H1 (cell line): ENCODE measurements around the gene ABI3. TPM values are rescaled to one million over a fixed set of nuclear protein-coding genes. Genes with fewer than 3 reads are reported as not detected.

Source experiments
- CTCF ChIA-PET: fragments of 300-600 bp; sonication (Branson Sonifier 250); formaldehyde crosslinking; loops from one replicate; lab custom pipeline; 2021; ENCODE audit not compliant: partially characterized antibody; lab: Charles Lee
- POLR2A ChIA-PET: fragments of 300-600 bp; sonication (Branson Sonifier 250); formaldehyde crosslinking; loops from one replicate; lab custom pipeline; 2021; ENCODE audit warnings: inconsistent platforms; ENCODE audit not compliant: partially characterized antibody; lab: Charles Lee
- DNase-seq, 2 experiments: peaks; one replicate each; pipeline versions ENCODE4 v3.0.0 to v3.0.0-alpha.2; 2010 to 2022; ENCODE audit warnings: low spot score in 2 of 2, low read depth in 1 of 2, mixed read lengths in 1 of 2
- FAIRE-seq: peaks from 2 replicates; lab custom pipeline; 2011; peaks lifted over from hg19 to GRCh38; lab: Jason Lieb, UNC
- H2AFZ ChIP-seq: 2 replicates; pipeline ENCODE4 v1.8.1; 2012; ENCODE audit warnings: low read length, inconsistent platforms
- H2AK5ac ChIP-seq: 2 replicates; pipeline ENCODE4 v1.6.1; 2013; ENCODE audit warnings: low read depth, low read length
- H2BK120ac ChIP-seq: replicated peaks from 2 replicates; pipeline ENCODE3; 2013; ENCODE audit warnings: low read depth, low read length, inconsistent platforms
- H2BK12ac ChIP-seq: 2 replicates; pipeline ENCODE4 v1.6.1; 2013; ENCODE audit warnings: low read depth, low read length
- H2BK15ac ChIP-seq: 2 replicates; pipeline ENCODE4 v1.6.1; 2013; ENCODE audit warnings: low read length
- H2BK20ac ChIP-seq: 2 replicates; pipeline ENCODE4 v1.6.1; 2013; ENCODE audit warnings: low read length
- H2BK5ac ChIP-seq: 2 replicates; pipeline ENCODE4 v1.6.1; 2013; ENCODE audit warnings: low read depth, low read length
- H3K14ac ChIP-seq: 2 replicates; pipeline ENCODE4 v1.6.1; 2013; ENCODE audit warnings: inconsistent platforms; ENCODE audit not compliant: insufficient read length
- H3K18ac ChIP-seq: 2 replicates; pipeline ENCODE4 v1.6.1; 2013; ENCODE audit warnings: low read length; ENCODE audit errors: extremely low read depth
- H3K23ac ChIP-seq: 2 replicates; pipeline ENCODE4 v1.6.1; 2013; ENCODE audit warnings: inconsistent platforms; ENCODE audit not compliant: insufficient read length
- H3K23me2 ChIP-seq: 2 replicates; pipeline ENCODE4 v1.6.1; 2013; ENCODE audit warnings: low read depth, low read length
- H3K27ac ChIP-seq: 2 replicates; pipeline ENCODE4 v1.6.1; 2011; ENCODE audit warnings: low read depth, low read length, inconsistent platforms
- H3K27me3 ChIP-seq, 4 experiments: replicated peaks in 1 of 4; 1 replicate in 1 of 4; 2 replicates in 3 of 4; pipeline versions ENCODE4 v1.6.1 to v1.8.1; 2011 to 2013; ENCODE audit warnings: low read length in 3 of 4, mild to moderate bottlenecking in 3 of 4, inconsistent platforms in 2 of 4, mixed read lengths in 2 of 4, moderate library complexity in 1 of 4; ENCODE audit not compliant: control insufficient read depth in 3 of 4, insufficient read depth in 3 of 4; ENCODE audit errors: extremely low read depth in 1 of 4
- H3K36me3 ChIP-seq, 4 experiments: 2 replicates each; pipeline versions ENCODE4 v1.6.1 to v1.8.1; 2011 to 2013; ENCODE audit warnings: mild to moderate bottlenecking in 4 of 4, low read length in 3 of 4, moderate library complexity in 2 of 4, control low read depth in 1 of 4, inconsistent platforms in 1 of 4; ENCODE audit not compliant: insufficient read depth in 4 of 4, control insufficient read depth in 2 of 4
- H3K4ac ChIP-seq: replicated peaks from 2 replicates; pipeline ENCODE3; 2013; ENCODE audit warnings: low read length, low read depth, mixed read lengths, inconsistent platforms; ENCODE audit not compliant: insufficient read length
- H3K4me1 ChIP-seq, 4 experiments: replicated peaks in 1 of 4; 1 replicate in 1 of 4; 2 replicates in 3 of 4; pipeline versions ENCODE4 v1.6.1 to v1.8.1; 2011 to 2013; ENCODE audit warnings: low read length in 3 of 4, inconsistent platforms in 2 of 4, mixed read lengths in 1 of 4; ENCODE audit not compliant: insufficient read depth in 4 of 4, control insufficient read depth in 3 of 4
- H3K4me2 ChIP-seq, 2 experiments: 2 replicates each; pipeline versions ENCODE4 v1.6.1 to v1.8.1; 2011 to 2013; ENCODE audit warnings: low read depth in 2 of 2, low read length in 2 of 2, control low read depth in 1 of 2, inconsistent platforms in 1 of 2, mild to moderate bottlenecking in 1 of 2; ENCODE audit not compliant: insufficient read depth in 1 of 2
- H3K4me3 ChIP-seq, 4 experiments: fragments of 200-600, 300-600 bp in 1 of 4; sonication (generic), shearing (Covaris generic), sonication (Bioruptor Twin) in 1 of 4; 2 replicates each; pipeline versions ENCODE4 v1.5.1 to v1.8.1; 2011 to 2016; ENCODE audit warnings: low read length in 4 of 4, low read depth in 3 of 4, control low read depth in 2 of 4, inconsistent platforms in 2 of 4, mild to moderate bottlenecking in 2 of 4, mixed read lengths in 1 of 4, moderate library complexity in 1 of 4; ENCODE audit not compliant: insufficient read depth in 2 of 4; ENCODE audit errors: extremely low read depth in 1 of 4
- H3K56ac ChIP-seq: replicated peaks from 2 replicates; pipeline ENCODE3; 2013; ENCODE audit warnings: low read depth, mild to moderate bottlenecking, mixed read lengths, low read length, inconsistent platforms; ENCODE audit not compliant: insufficient read length
- H3K79me1 ChIP-seq: 2 replicates; pipeline ENCODE4 v1.6.1; 2013; ENCODE audit warnings: low read depth, low read length, control low read depth
- H3K79me2 ChIP-seq, 2 experiments: 2 replicates each; pipeline versions ENCODE4 v1.6.1 to v1.8.1; 2012 to 2013; ENCODE audit warnings: low read length in 2 of 2, mild to moderate bottlenecking in 2 of 2, inconsistent platforms in 1 of 2; ENCODE audit not compliant: insufficient read depth in 2 of 2, control insufficient read depth in 1 of 2
- H3K9ac ChIP-seq, 4 experiments: replicated peaks in 1 of 4; 1 replicate in 1 of 4; 2 replicates in 3 of 4; pipeline versions ENCODE4 v1.6.1 to v1.8.1; 2011 to 2013; ENCODE audit warnings: low read depth in 3 of 4, low read length in 3 of 4, control low read depth in 2 of 4, mild to moderate bottlenecking in 2 of 4, moderate library complexity in 2 of 4, inconsistent platforms in 1 of 4; ENCODE audit errors: extremely low read depth in 1 of 4
- H3K9me3 ChIP-seq, 2 experiments: 2 replicates each; pipeline versions ENCODE4 v1.6.1 to v1.8.1; 2012 to 2013; ENCODE audit warnings: mild to moderate bottlenecking in 2 of 2, moderate library complexity in 2 of 2, control low read depth in 1 of 2, inconsistent platforms in 1 of 2, low read depth in 1 of 2, low read length in 1 of 2, mixed read lengths in 1 of 2; ENCODE audit not compliant: insufficient read depth in 2 of 2
- H4K20me1 ChIP-seq, 2 experiments: replicated peaks in 1 of 2; 2 replicates each; pipeline versions ENCODE3 to v1.8.1; 2011 to 2013; ENCODE audit warnings: inconsistent platforms in 2 of 2, low read length in 2 of 2, mild to moderate bottlenecking in 1 of 2; ENCODE audit not compliant: insufficient read depth in 2 of 2, control insufficient read depth in 1 of 2
- H4K5ac ChIP-seq: 2 replicates; pipeline ENCODE4 v1.6.1; 2013; ENCODE audit warnings: low read length, low read depth, mixed read lengths, inconsistent platforms; ENCODE audit not compliant: insufficient read length
- H4K8ac ChIP-seq: 2 replicates; pipeline ENCODE4 v1.8.0; 2013; ENCODE audit warnings: mild to moderate bottlenecking, moderate library complexity, low read length, inconsistent platforms; ENCODE audit not compliant: insufficient read depth; ENCODE audit errors: extremely low read depth
- H4K91ac ChIP-seq: replicated peaks from 2 replicates; pipeline ENCODE3; 2013; ENCODE audit warnings: low read length, mixed read lengths, inconsistent platforms; ENCODE audit not compliant: insufficient read length
- BCL11A ChIP-seq, 2 experiments: IDR thresholded peaks; one replicate each; pipeline ENCODE4 v1.6.1; 2011; ENCODE audit warnings: low read depth in 2 of 2, low read length in 2 of 2, mild to moderate bottlenecking in 2 of 2
- KDM1A ChIP-seq: fragments of 200-600, 300-600 bp; sonication (generic); IDR thresholded peaks from 2 replicates; pipeline ENCODE4 v1.7.1; 2016; ENCODE audit warnings: mild to moderate bottlenecking, low read length, borderline replicate concordance
- KDM4A ChIP-seq: IDR thresholded peaks from one replicate; pipeline ENCODE4 v1.7.1; 2012; ENCODE audit warnings: low read depth, mild to moderate bottlenecking, moderate library complexity, low read length, inconsistent platforms; ENCODE audit not compliant: severe bottlenecking
- NANOG ChIP-seq: IDR thresholded peaks from 2 replicates; pipeline ENCODE4 v1.6.1; 2011; ENCODE audit warnings: low read length, low read depth, mild to moderate bottlenecking, inconsistent platforms; ENCODE audit not compliant: insufficient read depth, poor library complexity, severe bottlenecking
- POLR2A ChIP-seq, 2 experiments: IDR thresholded peaks; 1 replicate in 1 of 2; 2 replicates in 1 of 2; pipeline ENCODE4 v1.6.1; 2011; ENCODE audit warnings: low read depth in 2 of 2, low read length in 2 of 2, mild to moderate bottlenecking in 2 of 2; ENCODE audit errors: control extremely low read depth in 1 of 2
- RNF2 ChIP-seq: fragments of 200-900, 300-1000 bp; sonication (generic); IDR thresholded peaks from 2 replicates; pipeline ENCODE4 v1.7.1; 2016; ENCODE audit warnings: borderline replicate concordance, low read depth, mild to moderate bottlenecking, antibody characterized with exemption, low read length; ENCODE audit not compliant: poor library complexity, severe bottlenecking; ENCODE audit errors: missing control alignments
- SP4 ChIP-seq: IDR thresholded peaks from 2 replicates; pipeline ENCODE4 v1.6.1; 2012; ENCODE audit warnings: low read length, inconsistent platforms
- SRF ChIP-seq: IDR thresholded peaks from 2 replicates; pipeline ENCODE4 v1.6.1; 2011; ENCODE audit warnings: mild to moderate bottlenecking, low read depth, low read length, moderate library complexity
- WGBS, 2 experiments: shearing (Covaris generic) in 1 of 2; methylation state at CpG; one replicate each; pipeline versions ENCODE4 v1.1.6 to v1.1.7; 2013 to 2015; ENCODE audit warnings: low lambda C conversion rate in 2 of 2, mixed read lengths in 2 of 2, inconsistent platforms in 1 of 2, low coverage in 1 of 2, missing lambda C conversion rate in 1 of 2; ENCODE audit not compliant: insufficient replicate concordance in 2 of 2, insufficient coverage in 1 of 2, insufficient read length in 1 of 2; ENCODE audit errors: extremely low coverage in 1 of 2, missing lambda C conversion rate in 1 of 2; 5-methylcytosine and 5-hydroxymethylcytosine counted together
- polyA plus RNA-seq, 7 experiments: library from polyadenylated mRNA; depleted of rRNA in 3 of 7; stranded (reverse) in 5 of 7; unstranded in 2 of 7; fragments of >200 nt in 5 of 7; fragments of 200-250 nt in 2 of 7; gene quantifications; 1 replicate in 5 of 7; 2 replicates in 1 of 7; 4 replicates in 1 of 7; pipeline versions ENCODE4 v1.2.1 to v1.2.3, GENCODE V29; 2011 to 2013; ENCODE audit warnings: missing spikeins in 2 of 7, mixed read lengths in 2 of 7
- total RNA-seq: library from RNA; stranded (reverse); fragmentation: NEBNext Ultra II Directional; extraction: Animal tissue kit (Norgen Biotek cat#: 25700); gene quantifications from 2 replicates; pipeline ENCODE4 v1.2.1, GENCODE V29; 2021
- TF ChIP-seq, protein P1 (sequence below): IDR thresholded peaks from 2 replicates; pipeline ENCODE4 v1.6.1; 2012; ENCODE audit warnings: inconsistent platforms
- TF ChIP-seq, protein P2 (sequence below): IDR thresholded peaks from 2 replicates; pipeline ENCODE4 v1.6.1; 2011; ENCODE audit warnings: low read length, improper control_type of control experiment

ABI3 gene
- total and polyA plus RNA-seq, 2 of the 8 experiments (the other 6 are each of a cell fraction or from before 2014, with no cell fraction given), result 1.3 to 2.5 TPM

DNA sequence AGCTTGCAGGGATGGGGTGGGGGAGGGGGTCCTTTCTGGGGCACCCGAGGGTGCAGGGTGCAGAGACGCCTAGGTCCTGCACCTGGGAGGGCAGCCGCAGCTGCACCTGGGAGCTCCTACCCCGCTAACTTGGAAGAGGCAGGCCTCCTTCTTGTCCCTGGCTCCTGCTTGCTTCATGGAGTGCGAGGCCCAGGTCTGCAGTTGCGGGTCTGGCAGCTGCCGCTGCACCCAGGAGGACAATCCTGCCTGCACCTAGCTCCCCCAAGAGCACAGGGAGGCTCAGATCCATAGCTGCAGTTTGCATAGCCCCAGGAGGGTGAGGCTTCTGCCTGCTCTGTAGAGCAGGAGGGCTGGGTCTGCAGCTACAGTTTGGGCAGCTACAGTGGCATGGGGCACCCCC, 26.7 kb upstream of the ABI3 start:
- no peak overlapping the region for H2AFZ ChIP-seq
- no peak overlapping the region for H2BK12ac ChIP-seq
- 78% methylated on average over 7 of the region's 7 CpGs; no CpG with 5 or more reads in 1 of the 2 experiments for WGBS, 2 experiments
- H2BK5ac ChIP-seq, result no peak overlapping the region
- no peaks in the 10 kb centered on the region for H3K79me1 ChIP-seq
- no peak overlapping the region for H4K5ac ChIP-seq
- no peaks in the 10 kb centered on the region for H3K23me2 ChIP-seq
- POLR2A ChIA-PET, result interaction anchor here (1.2 to 2.9 kb wide), 2 partner anchors 9 to 269 kb away, joined by 3 to 8 read pairs; no protein-coding TSS in a partner anchor
- H3K9ac ChIP-seq, result no peak overlapping the region
- no peak overlapping the region for H2AK5ac ChIP-seq
- no peak overlapping the region for H3K18ac ChIP-seq
- no peak overlapping the region; the same call in 1 of the 2 replicates for H4K8ac ChIP-seq
- H4K20me1 ChIP-seq, result no peaks in the 10 kb centered on the region
- H3K4me1 ChIP-seq, result no peaks in the 10 kb centered on the region
- H2BK20ac ChIP-seq, result no peak overlapping the region
- no peak overlapping the region for H3K56ac ChIP-seq
- H3K9me3 ChIP-seq, result peaks cover 0 to 7% of the 10 kb centered on the region in 2 experiments; a peak in 2 of 4 replicates
- H2BK15ac ChIP-seq, result no peak overlapping the region
- no peak overlapping the region for H3K4ac ChIP-seq
- DNase-seq (no peak), FAIRE-seq (no peak)
- no peak overlapping the region for H4K91ac ChIP-seq
- H3K23ac ChIP-seq, result no peak overlapping the region
- H3K27ac ChIP-seq, result no peak overlapping the region
- H3K4me2 ChIP-seq, result no peak overlapping the region
- no peaks in the 10 kb centered on the region for H3K27me3 ChIP-seq
- CTCF ChIA-PET, result interaction anchor here (0.8 to 1.8 kb wide), 4 partner anchors 25 to 40 kb away, joined by 3 to 6 read pairs (median 4); no protein-coding TSS in a partner anchor
- no peak overlapping the region for H2BK120ac ChIP-seq
- no peak overlapping the region for H3K14ac ChIP-seq
- H3K36me3 ChIP-seq, result no peaks in the 10 kb centered on the region
- no peak overlapping the region for H3K4me3 ChIP-seq
- TF ChIP-seq BCL11A (IDR thresholded peaks at IDR 0.05; ENCODE audit: low read depth in 2 of 2, low read length in 2 of 2) (no peak), KDM4A (no peak), NANOG (no peak), POLR2A (IDR thresholded peaks at IDR 0.05; ENCODE audit: control extremely low read depth in 1 of 2, low read depth in 2 of 2, low read length in 2 of 2) (no peak), RNF2 (no peak), KDM1A (no peak), SP4 (no peak), SRF (no peak)
- TF ChIP-seq, protein P1, sequence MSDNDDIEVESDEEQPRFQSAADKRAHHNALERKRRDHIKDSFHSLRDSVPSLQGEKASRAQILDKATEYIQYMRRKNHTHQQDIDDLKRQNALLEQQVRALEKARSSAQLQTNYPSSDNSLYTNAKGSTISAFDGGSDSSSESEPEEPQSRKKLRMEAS, result no peak
- TF ChIP-seq, protein P2, sequence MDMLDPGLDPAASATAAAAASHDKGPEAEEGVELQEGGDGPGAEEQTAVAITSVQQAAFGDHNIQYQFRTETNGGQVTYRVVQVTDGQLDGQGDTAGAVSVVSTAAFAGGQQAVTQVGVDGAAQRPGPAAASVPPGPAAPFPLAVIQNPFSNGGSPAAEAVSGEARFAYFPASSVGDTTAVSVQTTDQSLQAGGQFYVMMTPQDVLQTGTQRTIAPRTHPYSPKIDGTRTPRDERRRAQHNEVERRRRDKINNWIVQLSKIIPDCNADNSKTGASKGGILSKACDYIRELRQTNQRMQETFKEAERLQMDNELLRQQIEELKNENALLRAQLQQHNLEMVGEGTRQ, result no peak
- H3K79me2 ChIP-seq, result no peaks in the 10 kb centered on the region
